SK-N-SH treated with all-trans-retinoic acid at 6 μM for 48 hours (cell line): ENCODE measurements around the gene TMUB2.
"Not testable (repeated sequence)": the region's sequence is repeated elsewhere in the genome, so short reads cannot be mapped to it uniquely, and the experiment has no call there.

Experiments
- ATAC-seq: fragments of 200-7000 bp; cut with Tn5 transposase; 3 replicates; pipeline ENCODE4 v1.9.1; 2020; ENCODE audit warnings: mild to moderate bottlenecking, moderate library complexity
- ARNTL ChIP-seq: fragments of 450-650 bp; formaldehyde crosslinking; IDR thresholded peaks from 2 replicates; pipeline ENCODE4 v1.5.0; 2020; ENCODE audit warnings: low read depth, mild to moderate bottlenecking, moderate library complexity, borderline replicate concordance
- CREB5 ChIP-seq: fragments of 250-450 bp; sonication (Bioruptor Pico); IDR thresholded peaks from 2 replicates; pipeline ENCODE4 v1.5.1; 2020; ENCODE audit warnings: low read depth, mild to moderate bottlenecking, moderate library complexity
- CSRNP3 ChIP-seq: fragments of 250-450 bp; sonication (Bioruptor Pico); IDR thresholded peaks from 2 replicates; pipeline ENCODE4 v1.5.1; 2021; ENCODE audit warnings: mild to moderate bottlenecking, moderate library complexity
- ESRRG ChIP-seq: fragments of 250-450 bp; sonication (Bioruptor Pico); IDR thresholded peaks from 2 replicates; pipeline ENCODE4 v1.6.1; 2021; ENCODE audit warnings: mild to moderate bottlenecking
- GLIS3 ChIP-seq: fragments of 250-450 bp; sonication (Bioruptor Pico); IDR thresholded peaks from 2 replicates; pipeline ENCODE4 v1.5.0; 2020; ENCODE audit warnings: mild to moderate bottlenecking, moderate library complexity
- ISL1 ChIP-seq: fragments of 250-450 bp; sonication (Bioruptor Pico); IDR thresholded peaks from 2 replicates; pipeline ENCODE4 v2.1.2; 2022; ENCODE audit warnings: mild to moderate bottlenecking, moderate library complexity
- OSR1 ChIP-seq: fragments of 250-450 bp; sonication (Bioruptor Pico); IDR thresholded peaks from 2 replicates; pipeline ENCODE4 v1.8.0; 2022; ENCODE audit warnings: moderate library complexity, mild to moderate bottlenecking, inconsistent platforms
- PATZ1 ChIP-seq: fragments of 250-450 bp; sonication (Bioruptor Pico); IDR thresholded peaks from 2 replicates; pipeline ENCODE4 v1.8.0; 2020; ENCODE audit warnings: mild to moderate bottlenecking, moderate library complexity, borderline replicate concordance
- RARB ChIP-seq: fragments of 250-450 bp; sonication (Bioruptor Pico); IDR thresholded peaks from 2 replicates; pipeline ENCODE4 v1.8.0; 2021; ENCODE audit warnings: mild to moderate bottlenecking, moderate library complexity
- SNAI2 ChIP-seq: fragments of 250-450 bp; sonication (Bioruptor Pico); IDR thresholded peaks from 2 replicates; pipeline ENCODE4 v1.5.0; 2020; ENCODE audit warnings: mild to moderate bottlenecking, moderate library complexity
- TCF4 ChIP-seq: fragments of 250-450 bp; sonication (Bioruptor Pico); IDR thresholded peaks from 2 replicates; pipeline ENCODE4 v1.8.0; 2021; ENCODE audit warnings: mild to moderate bottlenecking, moderate library complexity, borderline replicate concordance
- TOX ChIP-seq: fragments of 250-450 bp; sonication (Bioruptor Pico); IDR thresholded peaks from 2 replicates; pipeline ENCODE4 v1.8.0; 2021; ENCODE audit warnings: mild to moderate bottlenecking, moderate library complexity, borderline replicate concordance
- TSHZ2 ChIP-seq: fragments of 250-450 bp; sonication (Bioruptor Pico); IDR thresholded peaks from 2 replicates; pipeline ENCODE4 v1.5.0; 2020; ENCODE audit warnings: mild to moderate bottlenecking, moderate library complexity
- ZC3H10 ChIP-seq: fragments of 250-450 bp; sonication (Bioruptor Pico); IDR thresholded peaks from 2 replicates; pipeline ENCODE4 v1.5.1; 2021; ENCODE audit warnings: mild to moderate bottlenecking, moderate library complexity
- ZFP3 ChIP-seq: fragments of 250-450 bp; sonication (Bioruptor Pico); IDR thresholded peaks from 2 replicates; pipeline ENCODE4 v1.5.0; 2020; ENCODE audit warnings: mild to moderate bottlenecking, moderate library complexity
- ZFP30 ChIP-seq: fragments of 450-650 bp; formaldehyde crosslinking; IDR thresholded peaks from 2 replicates; pipeline ENCODE4 v1.5.0; 2022; ENCODE audit warnings: mild to moderate bottlenecking, moderate library complexity
- ZNF8 ChIP-seq: fragments of 450-650 bp; formaldehyde crosslinking; IDR thresholded peaks from 2 replicates; pipeline ENCODE4 v1.5.0; 2020; ENCODE audit warnings: mild to moderate bottlenecking, moderate library complexity

TMUB2 gene

GRCh38 chr17:44147812-44148211 lies 39.0 kb upstream of the TMUB2 start:
- TF ChIP-seq ZNF8 (no peak), RARB (no peak), TOX (CRISPR knock-in tag) (no peak), ESRRG (CRISPR knock-in tag) (no peak), ARNTL (CRISPR knock-in tag) (no peak), PATZ1 (no peak), SNAI2 (CRISPR knock-in tag) (no peak), ZFP30 (CRISPR knock-in tag) (no peak), OSR1 (no peak), ZC3H10 (no peak)
- TF ChIP-seq, all 23 proteins: peak for 0
- no peak for ATAC-seq

- ATAC-seq = not testable (repeated sequence)
Observed at GRCh38 chr17:44149066-44149465, 37.7 kb upstream of the TMUB2 start.

GRCh38 chr17:44149750-44150329 lies 36.9 kb upstream of the TMUB2 start:
- no peak for TF ChIP-seq ARNTL (CRISPR knock-in tag)
- no peak for TF ChIP-seq ZC3H10
- no peak for TF ChIP-seq TSHZ2 (CRISPR knock-in tag)
- TF ChIP-seq CSRNP3 = no peak
- TF ChIP-seq GLIS3 = no peak
- no peak for TF ChIP-seq ISL1 (CRISPR knock-in tag)
- TF ChIP-seq TCF4 (CRISPR knock-in tag) = no peak
- no peak for TF ChIP-seq CREB5 (CRISPR knock-in tag)

GRCh38 chr17:44152875-44153274 lies 33.9 kb upstream of the TMUB2 start:
- no peak for ATAC-seq
- TF ChIP-seq TSHZ2 (CRISPR knock-in tag) (no peak), ISL1 (CRISPR knock-in tag) (no peak), ARNTL (CRISPR knock-in tag) (no peak), TOX (CRISPR knock-in tag) (no peak), ZFP3 (CRISPR knock-in tag) (no peak), ESRRG (CRISPR knock-in tag) (no peak)
- TF ChIP-seq, all 23 proteins: peak for 0

More at GRCh38 chr17:44149750-44150329, 36.9 kb upstream of the TMUB2 start:
- no peak for ATAC-seq
